LNCaP clone FGC (cell line): ENCODE data around the gene CYFIP1.

ENCODE experiments used
- DNase-seq: peaks from one replicate; pipeline ENCODE4 v3.0.0-alpha.2; 2011; ENCODE audit warnings: low read depth
- H3K4me3 ChIP-seq: 2 replicates; pipeline ENCODE4 v1.5.1; 2011; ENCODE audit warnings: mild to moderate bottlenecking, low read depth, low read length, control low read depth
- TF ChIP-seq, protein P1 (sequence below): IDR thresholded peaks from 2 replicates; pipeline ENCODE4 v1.5.1; 2012; ENCODE audit warnings: mild to moderate bottlenecking; ENCODE audit not compliant: control insufficient read depth, insufficient read depth; ENCODE audit errors: extremely low read depth

Gene CYFIP1

GRCh38 chr15:22918596-22919140 is 61.5 kb downstream of the CYFIP1 start:
- DNase-seq: no peak
- H3K4me3 ChIP-seq: no peak overlapping the region
- TF ChIP-seq, protein P1, sequence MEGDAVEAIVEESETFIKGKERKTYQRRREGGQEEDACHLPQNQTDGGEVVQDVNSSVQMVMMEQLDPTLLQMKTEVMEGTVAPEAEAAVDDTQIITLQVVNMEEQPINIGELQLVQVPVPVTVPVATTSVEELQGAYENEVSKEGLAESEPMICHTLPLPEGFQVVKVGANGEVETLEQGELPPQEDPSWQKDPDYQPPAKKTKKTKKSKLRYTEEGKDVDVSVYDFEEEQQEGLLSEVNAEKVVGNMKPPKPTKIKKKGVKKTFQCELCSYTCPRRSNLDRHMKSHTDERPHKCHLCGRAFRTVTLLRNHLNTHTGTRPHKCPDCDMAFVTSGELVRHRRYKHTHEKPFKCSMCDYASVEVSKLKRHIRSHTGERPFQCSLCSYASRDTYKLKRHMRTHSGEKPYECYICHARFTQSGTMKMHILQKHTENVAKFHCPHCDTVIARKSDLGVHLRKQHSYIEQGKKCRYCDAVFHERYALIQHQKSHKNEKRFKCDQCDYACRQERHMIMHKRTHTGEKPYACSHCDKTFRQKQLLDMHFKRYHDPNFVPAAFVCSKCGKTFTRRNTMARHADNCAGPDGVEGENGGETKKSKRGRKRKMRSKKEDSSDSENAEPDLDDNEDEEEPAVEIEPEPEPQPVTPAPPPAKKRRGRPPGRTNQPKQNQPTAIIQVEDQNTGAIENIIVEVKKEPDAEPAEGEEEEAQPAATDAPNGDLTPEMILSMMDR: no peak

DNA sequence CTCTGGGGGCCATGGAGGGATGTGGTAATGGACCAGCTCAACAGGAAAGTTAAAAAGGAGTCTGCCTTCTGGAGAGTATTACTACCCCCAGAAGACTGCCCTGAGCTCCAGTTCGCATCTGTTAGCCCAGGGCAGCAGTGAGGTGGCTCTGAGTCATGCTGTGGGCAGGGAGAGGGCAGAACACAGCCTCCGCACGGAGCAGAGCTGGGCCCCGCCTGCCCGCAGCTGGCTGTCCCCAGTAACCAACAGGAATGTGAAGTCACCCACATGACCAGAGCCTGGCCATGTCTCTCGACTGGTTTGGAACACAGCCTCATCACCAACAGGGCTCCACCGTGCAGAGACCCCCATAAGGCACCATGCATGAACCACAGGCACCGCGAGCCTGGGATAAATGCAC is 62.1 kb downstream of the CYFIP1 start:
- no peak for DNase-seq
- TF ChIP-seq, protein P1: no peak

GRCh38 chr15:22917556-22917955 is 62.6 kb downstream of the CYFIP1 start:
- TF ChIP-seq, protein P1: no peak
- DNase-seq: no peak
- H3K4me3 ChIP-seq: no peak overlapping the region

More for the DNA sequence above, 62.1 kb downstream of the CYFIP1 start:
- H3K4me3 ChIP-seq: no peak overlapping the region

DNA sequence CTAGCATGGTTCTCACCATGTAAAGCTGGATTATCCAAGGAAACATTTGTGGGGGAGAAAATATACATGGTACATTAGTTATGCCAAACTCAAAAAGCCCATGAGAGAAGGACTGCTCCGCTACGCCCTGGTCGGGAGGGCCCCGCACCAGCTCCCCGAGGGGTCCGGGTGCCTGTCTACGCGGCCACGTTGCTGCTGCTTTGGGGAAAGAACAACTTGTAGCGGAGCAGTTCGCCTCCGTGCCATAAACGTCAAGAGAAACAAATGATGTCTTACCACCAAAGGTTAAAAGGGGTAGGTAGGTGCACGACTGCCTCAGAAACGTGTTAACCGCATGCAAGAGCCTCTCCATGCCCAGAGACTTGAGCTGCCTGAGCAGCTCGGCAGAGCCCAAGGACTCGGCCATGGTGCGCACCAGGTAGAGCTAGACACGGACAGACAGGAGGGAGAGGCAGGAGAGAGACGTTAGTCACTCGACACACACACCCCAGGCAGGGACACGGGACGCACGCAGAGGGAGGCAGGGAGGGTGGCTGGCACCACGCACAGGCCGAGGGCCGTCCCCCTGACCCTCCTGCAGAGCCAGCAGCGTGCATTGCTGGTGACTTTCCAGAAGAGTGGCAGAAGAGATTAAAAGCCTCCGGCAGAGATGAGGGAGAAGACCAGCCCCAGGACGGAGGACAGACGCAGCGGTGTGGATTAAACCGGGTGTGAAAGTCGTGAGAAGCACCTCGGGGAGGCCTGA is 63.4 kb downstream of the CYFIP1 start:
- DNase-seq: no peak
- TF ChIP-seq, protein P1: no peak
- no peak overlapping the region for H3K4me3 ChIP-seq

DNA sequence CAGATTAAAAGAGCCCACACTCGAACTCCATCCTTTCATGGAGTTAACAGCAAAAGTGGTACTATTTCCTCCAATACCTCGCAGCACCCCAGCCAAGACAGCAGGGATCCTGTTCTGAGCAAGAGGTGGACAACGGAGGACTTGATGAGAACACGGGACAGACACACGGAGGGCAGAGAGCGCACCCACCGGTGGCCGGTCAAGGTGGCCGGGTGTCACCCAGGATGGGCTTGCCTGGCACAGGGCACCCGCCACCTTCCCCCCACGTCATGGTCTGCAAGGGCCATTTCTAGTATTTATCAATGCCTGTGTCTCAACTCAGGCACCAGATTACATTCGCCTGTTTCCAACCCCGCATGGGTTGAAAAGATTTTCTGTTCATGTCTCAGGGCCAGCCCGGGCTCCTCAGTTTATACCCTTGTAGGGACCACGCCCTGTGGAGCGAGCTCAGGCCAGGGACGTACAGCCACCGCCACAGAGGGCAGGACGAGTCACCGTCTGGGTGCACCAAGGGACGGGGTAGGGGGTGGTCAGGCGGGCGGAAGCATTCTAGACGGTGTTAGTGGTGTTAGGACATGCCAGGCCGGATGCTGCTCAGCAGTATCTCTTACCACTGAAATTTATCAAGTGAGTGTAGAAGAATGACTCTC is 64.2 kb downstream of the CYFIP1 start:
- no peak for DNase-seq
- no peak overlapping the region for H3K4me3 ChIP-seq
- TF ChIP-seq, protein P1: no peak

DNA sequence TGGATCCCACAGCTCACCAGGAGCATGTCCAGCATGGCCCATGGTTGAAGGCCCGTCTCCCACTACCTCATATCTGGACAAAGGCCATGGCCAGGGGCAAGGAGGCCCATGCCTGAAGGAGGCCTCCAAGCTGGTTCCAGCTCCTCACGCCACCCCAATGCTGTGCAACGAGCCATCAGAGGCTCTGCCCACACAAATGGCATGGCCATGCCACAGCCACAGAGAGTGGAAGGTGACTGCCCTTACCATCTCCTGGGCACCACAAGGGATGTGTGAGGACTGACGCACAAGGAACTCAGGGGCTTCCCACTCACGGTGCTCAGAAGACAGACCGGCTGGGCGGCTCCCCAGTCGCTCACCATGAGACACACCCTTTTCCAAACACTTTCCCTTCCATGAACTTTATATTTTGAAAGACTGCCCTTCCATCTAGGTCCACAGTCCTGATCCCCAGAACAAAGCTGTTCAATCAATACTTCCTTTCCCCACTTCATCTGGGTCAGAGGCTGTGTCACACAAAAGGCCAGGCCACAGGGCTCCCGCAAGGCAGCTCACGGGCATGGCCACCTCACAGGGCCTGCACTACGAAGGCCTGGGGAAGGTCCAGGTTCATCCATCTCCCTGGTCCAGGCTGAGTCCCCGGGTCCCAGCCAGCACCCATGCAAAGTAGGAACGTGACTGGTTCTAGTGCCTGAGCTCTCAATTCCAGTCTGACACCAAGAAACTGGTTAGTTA is 66.4 kb downstream of the CYFIP1 start:
- no peak for DNase-seq
- no peak overlapping the region for H3K4me3 ChIP-seq
- TF ChIP-seq, protein P1: no peak
